DOHH2 (cell line): ENCODE data around the gene ALCAM.

Experiments
- H3F3A ChIP-seq: fragments of 200-600 bp; sonication (generic), shearing (Covaris generic); 2 replicates; pipeline ENCODE4 v1.6.0; 2016; ENCODE audit warnings: antibody characterized with exemption, mild to moderate bottlenecking; ENCODE audit not compliant: control insufficient read depth, insufficient read depth
- H3K27ac ChIP-seq: fragments of 200-600 bp; sonication (generic); 2 replicates; pipeline ENCODE4 v1.5.1; 2014; ENCODE audit warnings: low read depth, mild to moderate bottlenecking, low read length, moderate library complexity
- H3K27me3 ChIP-seq: fragments of 200-600 bp; sonication (generic); 2 replicates; pipeline ENCODE4 v1.6.1; 2014; ENCODE audit warnings: mild to moderate bottlenecking, low read length, mixed read lengths; ENCODE audit not compliant: control insufficient read depth
- H3K36me3 ChIP-seq: fragments of 200-600 bp; sonication (generic); 2 replicates; pipeline ENCODE4 v1.6.1; 2014; ENCODE audit warnings: mild to moderate bottlenecking, low read length, moderate library complexity, mixed read lengths; ENCODE audit not compliant: control insufficient read depth
- H3K4me1 ChIP-seq: fragments of 200-600 bp; sonication (generic); 2 replicates; pipeline ENCODE4 v1.6.1; 2014; ENCODE audit warnings: mild to moderate bottlenecking, low read length, mixed read lengths; ENCODE audit not compliant: control insufficient read depth
- H3K4me2 ChIP-seq: fragments of 200-600 bp; sonication (generic); 2 replicates; pipeline ENCODE4 v1.6.0; 2014; ENCODE audit warnings: mild to moderate bottlenecking, low read length, moderate library complexity
- H3K4me3 ChIP-seq: fragments of 200-600 bp; sonication (generic); 2 replicates; pipeline ENCODE4 v1.5.1; 2014; ENCODE audit warnings: mild to moderate bottlenecking, low read length, mixed read lengths
- H3K79me2 ChIP-seq: fragments of 200-600 bp; sonication (generic); 2 replicates; pipeline ENCODE4 v1.6.1; 2014; ENCODE audit warnings: mild to moderate bottlenecking, low read length, mixed read lengths; ENCODE audit not compliant: control insufficient read depth
- H3K9me2 ChIP-seq: fragments of 200-600 bp; sonication (generic); replicated peaks from 2 replicates; pipeline ENCODE4 v1.6.1; 2014; ENCODE audit warnings: mild to moderate bottlenecking, low read length, mixed read lengths; ENCODE audit not compliant: control insufficient read depth
- H3K9me3 ChIP-seq: fragments of 200-600 bp; sonication (generic); 2 replicates; pipeline ENCODE4 v1.6.1; 2014; ENCODE audit warnings: antibody characterized with exemption, low read length, mixed read lengths; ENCODE audit not compliant: control insufficient read depth, insufficient read depth
- H4K20me1 ChIP-seq: fragments of 200-600 bp; sonication (generic); 2 replicates; pipeline ENCODE4 v1.6.0; 2014; ENCODE audit warnings: low read depth, mild to moderate bottlenecking, antibody characterized with exemption, low read length, moderate library complexity; ENCODE audit not compliant: control insufficient read depth, insufficient read depth
- EZH2phosphoT487 ChIP-seq: fragments of 200-600 bp; sonication (generic); IDR thresholded peaks from 2 replicates; pipeline ENCODE4 v1.6.1; 2017; ENCODE audit warnings: borderline replicate concordance, mild to moderate bottlenecking, antibody characterized with exemption, low read length, moderate library complexity, mixed read lengths
- TF ChIP-seq, protein P1 (sequence below): fragments of 200-600 bp; sonication (generic); IDR thresholded peaks from one replicate; pipeline ENCODE4 v1.5.1; 2014; ENCODE audit warnings: antibody characterized with exemption, mild to moderate bottlenecking, low read depth, low read length; ENCODE audit not compliant: poor library complexity, severe bottlenecking

ALCAM gene

DNA sequence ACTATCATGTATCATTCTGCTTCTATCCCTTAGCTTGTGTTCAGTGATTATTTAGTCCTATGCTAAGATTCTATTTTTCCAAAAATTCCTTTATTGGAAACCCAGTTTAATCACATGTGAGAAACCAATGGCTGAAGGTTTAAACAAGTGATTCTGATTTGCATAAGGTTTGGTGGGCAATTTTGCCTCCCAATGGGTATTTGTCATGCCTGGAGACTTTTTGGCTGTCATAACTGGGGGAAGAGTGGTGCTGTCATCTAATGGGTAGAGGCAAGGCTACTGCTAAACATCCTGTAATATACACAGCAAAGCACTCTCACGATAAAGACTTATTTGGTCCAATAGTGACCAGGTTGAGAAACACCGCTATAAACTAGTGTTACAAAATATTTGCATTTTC lies 148.7 kb downstream of the ALCAM start:
- H3K9me3 ChIP-seq: no peaks in the 10 kb centered on the region
- no peak overlapping the region for H3K4me2 ChIP-seq
- H3K36me3 ChIP-seq: no peaks in the 10 kb centered on the region
- no peaks in the 10 kb centered on the region for H3K27me3 ChIP-seq
- H3K79me2 ChIP-seq: no peaks in the 10 kb centered on the region
- H3F3A ChIP-seq: peaks cover 3% of the 10 kb centered on the region; the same call in 1 of the 2 replicates
- peaks cover 3% of the 10 kb centered on the region; the same call in 1 of the 2 replicates for H3K4me1 ChIP-seq
- no peaks in the 10 kb centered on the region for H4K20me1 ChIP-seq
- TF ChIP-seq, protein P1, sequence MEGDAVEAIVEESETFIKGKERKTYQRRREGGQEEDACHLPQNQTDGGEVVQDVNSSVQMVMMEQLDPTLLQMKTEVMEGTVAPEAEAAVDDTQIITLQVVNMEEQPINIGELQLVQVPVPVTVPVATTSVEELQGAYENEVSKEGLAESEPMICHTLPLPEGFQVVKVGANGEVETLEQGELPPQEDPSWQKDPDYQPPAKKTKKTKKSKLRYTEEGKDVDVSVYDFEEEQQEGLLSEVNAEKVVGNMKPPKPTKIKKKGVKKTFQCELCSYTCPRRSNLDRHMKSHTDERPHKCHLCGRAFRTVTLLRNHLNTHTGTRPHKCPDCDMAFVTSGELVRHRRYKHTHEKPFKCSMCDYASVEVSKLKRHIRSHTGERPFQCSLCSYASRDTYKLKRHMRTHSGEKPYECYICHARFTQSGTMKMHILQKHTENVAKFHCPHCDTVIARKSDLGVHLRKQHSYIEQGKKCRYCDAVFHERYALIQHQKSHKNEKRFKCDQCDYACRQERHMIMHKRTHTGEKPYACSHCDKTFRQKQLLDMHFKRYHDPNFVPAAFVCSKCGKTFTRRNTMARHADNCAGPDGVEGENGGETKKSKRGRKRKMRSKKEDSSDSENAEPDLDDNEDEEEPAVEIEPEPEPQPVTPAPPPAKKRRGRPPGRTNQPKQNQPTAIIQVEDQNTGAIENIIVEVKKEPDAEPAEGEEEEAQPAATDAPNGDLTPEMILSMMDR: no peak
- TF ChIP-seq EZH2phosphoT487: no peak
- no peak overlapping the region for H3K4me3 ChIP-seq
- H3K27ac ChIP-seq: no peak overlapping the region
- H3K9me2 ChIP-seq: no peaks in the 10 kb centered on the region

DNA sequence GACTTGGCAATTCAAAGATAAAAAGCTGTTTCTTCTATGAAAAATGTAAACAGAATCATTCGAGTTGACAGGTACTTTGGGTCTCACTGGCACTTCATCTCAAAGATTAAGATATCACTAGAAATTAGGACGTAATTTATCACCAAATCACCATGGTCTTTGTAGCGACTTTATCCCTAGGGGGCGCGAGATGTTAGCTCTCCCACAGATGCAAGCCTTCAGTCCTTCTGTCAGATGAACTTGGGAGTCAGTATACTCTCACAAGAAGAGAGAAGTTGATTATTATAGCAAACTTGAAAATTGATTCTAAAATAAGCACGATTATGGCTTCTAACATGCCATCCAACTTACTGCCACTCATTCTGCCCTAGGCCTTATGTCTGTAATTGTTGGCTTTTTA lies 150.3 kb downstream of the ALCAM start:
- H3K9me3 ChIP-seq: no peaks in the 10 kb centered on the region
- no peak overlapping the region for H3K4me3 ChIP-seq
- H3K9me2 ChIP-seq: no peaks in the 10 kb centered on the region
- H4K20me1 ChIP-seq: no peaks in the 10 kb centered on the region
- H3F3A ChIP-seq: peaks cover 3% of the 10 kb centered on the region; the same call in 1 of the 2 replicates
- no peak overlapping the region for H3K27ac ChIP-seq
- H3K36me3 ChIP-seq: no peaks in the 10 kb centered on the region
- no peaks in the 10 kb centered on the region for H3K79me2 ChIP-seq
- H3K4me1 ChIP-seq: peaks cover 3% of the 10 kb centered on the region; the same call in 1 of the 2 replicates
- no peak overlapping the region for H3K4me2 ChIP-seq
- TF ChIP-seq EZH2phosphoT487: no peak
- TF ChIP-seq, protein P1: no peak
- H3K27me3 ChIP-seq: no peaks in the 10 kb centered on the region

DNA sequence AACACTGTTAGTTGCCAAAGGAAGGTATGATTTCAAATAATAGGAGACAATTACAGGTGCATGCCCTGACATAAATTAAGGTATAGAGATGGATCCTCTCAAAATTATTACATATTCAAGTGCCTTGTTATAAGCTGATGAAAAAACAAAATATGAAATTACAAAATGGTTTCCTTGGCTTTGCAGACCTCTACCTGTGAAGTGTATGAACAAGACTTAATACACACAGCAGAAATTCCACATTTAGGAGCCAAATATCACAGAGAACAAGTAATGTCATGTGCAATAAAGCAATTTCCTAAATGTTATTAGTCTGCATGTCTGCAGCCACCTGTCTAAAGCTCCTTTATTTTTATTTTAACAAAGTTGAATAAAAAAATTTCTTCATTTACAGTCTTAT lies 151.5 kb downstream of the ALCAM start:
- Histone ChIP-seq H3K27me3 (no peaks in the 10 kb centered on the region), H3F3A (peaks cover 3% of the 10 kb centered on the region; the same call in 1 of the 2 replicates), H3K36me3 (no peaks in the 10 kb centered on the region), H3K9me2 (no peaks in the 10 kb centered on the region), H3K4me2 (no peak overlapping the region), H3K4me1 (peaks cover 3% of the 10 kb centered on the region; the same call in 1 of the 2 replicates), H3K4me3 (no peak overlapping the region), H3K9me3 (no peaks in the 10 kb centered on the region), H3K27ac (no peak overlapping the region), H4K20me1 (no peaks in the 10 kb centered on the region), H3K79me2 (no peaks in the 10 kb centered on the region)
- TF ChIP-seq EZH2phosphoT487: no peak
- TF ChIP-seq, protein P1: no peak
